Coronary artery (tissue), 2 donors: ENCODE measurements around the gene GLIS2.
A peak's percentile ranks its signal among the peaks of the same experiment; 100 is the strongest.

Experiments used
- DNase-seq: peaks from one replicate; pipeline ENCODE4 v3.0.0-alpha.2; 2017; ENCODE audit warnings: low spot score
- H3K27ac ChIP-seq, 2 donors: fragments of 200-600 bp; sonication (generic); one replicate each; pipeline ENCODE4 v1.5.1; 2016 to 2019
- H3K4me3 ChIP-seq: fragments of 200-600 bp; sonication (generic); 2 replicates; pipeline ENCODE4 v1.5.1; 2016; ENCODE audit warnings: mild to moderate bottlenecking, moderate library complexity
- CTCF ChIP-seq: fragments of 200-600 bp; sonication (generic); IDR thresholded peaks from one replicate; pipeline ENCODE4 v1.5.1; 2019; ENCODE audit warnings: antibody characterized with exemption

GLIS2 gene

DNA sequence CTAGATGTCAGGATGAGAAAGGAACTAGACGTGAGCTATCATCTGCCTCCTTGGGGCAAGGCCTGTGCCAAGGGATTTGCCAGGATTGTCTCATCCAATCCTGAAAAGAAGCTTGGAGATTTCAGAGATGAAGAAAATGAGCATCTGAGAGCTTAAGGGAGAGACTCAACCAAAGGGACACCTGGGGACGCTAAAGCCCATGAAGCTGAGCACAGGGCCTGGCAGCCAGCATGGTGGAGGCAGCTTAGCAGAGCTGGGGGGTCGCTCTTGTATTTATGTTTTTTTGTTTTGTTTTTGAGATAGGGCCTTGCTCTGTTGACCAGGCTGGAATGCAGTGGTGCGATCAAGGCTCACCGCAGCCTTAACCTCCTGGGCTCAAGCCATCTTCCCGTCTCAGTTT lies 18.4 kb upstream of the GLIS2 start:
- DNase-seq, result no peak
- Histone ChIP-seq H3K4me3 (no peak overlapping the region), H3K27ac (no peak overlapping the region)
- TF ChIP-seq CTCF, result no peak

- no peak for TF ChIP-seq CTCF
- peak overlapping the region; percentile 51 for H3K4me3 ChIP-seq
- DNase-seq, result no peak
- H3K27ac ChIP-seq, result peak overlapping the region; percentile 66 to 86
Observed at GRCh38 chr16:4298761-4299522, 16.9 kb upstream of the GLIS2 start.

DNA sequence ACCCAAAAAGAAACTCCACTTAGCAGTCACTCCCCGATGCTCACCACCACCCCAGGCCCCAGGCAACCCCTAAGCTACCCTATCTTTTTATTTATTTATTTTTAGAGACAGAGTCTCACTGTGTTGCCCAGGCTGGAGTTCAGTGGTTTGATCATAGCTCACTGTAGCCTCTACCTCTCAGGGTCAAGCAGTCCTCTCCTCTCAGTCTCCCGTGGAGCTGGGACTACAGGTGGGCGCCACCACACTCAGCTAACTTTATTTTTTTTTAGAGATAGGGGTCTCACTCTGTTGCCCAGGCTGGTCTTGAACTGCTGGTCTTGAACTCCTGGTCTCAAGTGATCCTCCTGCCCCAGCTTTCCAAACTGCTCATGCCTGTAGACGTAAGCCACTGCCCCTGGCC lies 14.7 kb upstream of the GLIS2 start:
- DNase-seq, result no peak
- Histone ChIP-seq H3K27ac (no peak overlapping the region), H3K4me3 (no peak overlapping the region)
- no peak for TF ChIP-seq CTCF

DNA sequence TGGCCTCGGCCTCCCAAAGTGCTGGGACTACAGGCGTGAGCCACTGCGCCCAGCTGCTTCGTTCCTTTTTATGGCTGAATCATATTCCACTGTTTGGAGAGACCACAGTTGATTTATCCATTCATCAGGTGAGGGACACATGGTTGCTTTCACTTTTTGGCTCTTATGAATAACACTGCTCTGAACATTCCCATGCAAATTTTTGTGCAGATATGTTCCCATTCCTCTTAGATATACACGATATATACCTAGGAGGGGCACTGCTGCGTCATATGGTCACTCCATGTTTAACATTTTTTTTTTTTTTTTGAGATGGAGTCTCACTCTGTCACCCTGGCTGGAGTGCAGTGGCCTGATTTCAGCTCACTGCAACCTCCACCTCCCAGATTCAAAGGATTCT lies 13.9 kb upstream of the GLIS2 start:
- no peak for TF ChIP-seq CTCF

GRCh38 chr16:4303973-4304372 lies 11.9 kb upstream of the GLIS2 start:
- no peak overlapping the region for H3K4me3 ChIP-seq
- no peak for DNase-seq
- TF ChIP-seq CTCF, result no peak
- no peak overlapping the region for H3K27ac ChIP-seq

More for the DNA sequence above, 13.9 kb upstream of the GLIS2 start:
- no peak overlapping the region for H3K4me3 ChIP-seq
- no peak overlapping the region for H3K27ac ChIP-seq
- DNase-seq, result no peak

GRCh38 chr16:4306470-4307214 lies 9.2 kb upstream of the GLIS2 start:
- peak overlapping the region; percentile 68 for H3K4me3 ChIP-seq
- TF ChIP-seq CTCF, result no peak
- peak overlapping the region; percentile 80 to 87 for H3K27ac ChIP-seq
- no peak for DNase-seq
